ENCODE data around the gene CNTFR. TPM values are rescaled to one million over a fixed set of nuclear protein-coding genes. Genes with fewer than 3 reads are reported as not detected.
"Not testable (repeated sequence)": the region's sequence is repeated elsewhere in the genome, so short reads cannot be mapped to it uniquely, and the experiment has no call there.

The CNTFR gene
- total RNA-seq, 1 donor from 2014 or later: 2.5 TPM

DNA sequence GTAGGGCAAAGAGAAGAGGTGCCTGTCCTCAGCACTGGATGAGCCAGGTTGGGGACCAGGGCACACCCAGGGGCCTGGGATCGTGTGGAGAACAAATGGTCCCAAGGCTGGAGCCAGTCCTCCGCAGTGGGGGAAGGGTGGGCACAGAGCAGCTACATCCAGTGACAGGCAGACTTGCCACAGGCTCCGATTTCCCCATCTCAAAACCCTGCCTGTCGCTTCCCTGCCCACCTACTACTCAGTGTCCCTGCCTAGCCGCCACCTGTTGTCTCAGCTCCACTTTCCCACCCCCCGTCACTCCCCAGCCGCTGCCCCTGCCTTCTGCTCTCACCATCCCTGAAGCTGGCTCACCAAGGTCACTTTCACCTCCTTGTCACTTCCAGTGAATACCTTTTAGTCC, 52.8 kb downstream of the CNTFR start:
- no peaks in the 10 kb centered on the region for H3K36me3 ChIP-seq
- intact Hi-C loops (cut with DNase I): no loop called here
- no peak for DNase-seq
- no peak overlapping the region for H3K4me3 ChIP-seq
- H3K27me3 ChIP-seq (ENCODE audit: low read depth): peaks cover 4% of the 10 kb centered on the region
- H3K9me3 ChIP-seq: no peaks in the 10 kb centered on the region
- no peak overlapping the region for H3K27ac ChIP-seq
- TF ChIP-seq, protein P1, sequence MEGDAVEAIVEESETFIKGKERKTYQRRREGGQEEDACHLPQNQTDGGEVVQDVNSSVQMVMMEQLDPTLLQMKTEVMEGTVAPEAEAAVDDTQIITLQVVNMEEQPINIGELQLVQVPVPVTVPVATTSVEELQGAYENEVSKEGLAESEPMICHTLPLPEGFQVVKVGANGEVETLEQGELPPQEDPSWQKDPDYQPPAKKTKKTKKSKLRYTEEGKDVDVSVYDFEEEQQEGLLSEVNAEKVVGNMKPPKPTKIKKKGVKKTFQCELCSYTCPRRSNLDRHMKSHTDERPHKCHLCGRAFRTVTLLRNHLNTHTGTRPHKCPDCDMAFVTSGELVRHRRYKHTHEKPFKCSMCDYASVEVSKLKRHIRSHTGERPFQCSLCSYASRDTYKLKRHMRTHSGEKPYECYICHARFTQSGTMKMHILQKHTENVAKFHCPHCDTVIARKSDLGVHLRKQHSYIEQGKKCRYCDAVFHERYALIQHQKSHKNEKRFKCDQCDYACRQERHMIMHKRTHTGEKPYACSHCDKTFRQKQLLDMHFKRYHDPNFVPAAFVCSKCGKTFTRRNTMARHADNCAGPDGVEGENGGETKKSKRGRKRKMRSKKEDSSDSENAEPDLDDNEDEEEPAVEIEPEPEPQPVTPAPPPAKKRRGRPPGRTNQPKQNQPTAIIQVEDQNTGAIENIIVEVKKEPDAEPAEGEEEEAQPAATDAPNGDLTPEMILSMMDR (IDR thresholded peaks at IDR 0.05): no peak
- no peaks in the 10 kb centered on the region for H3K4me1 ChIP-seq
- no peak for ATAC-seq

- H3K4me3 ChIP-seq; H3K9me3 ChIP-seq; ATAC-seq; H3K36me3 ChIP-seq; DNase-seq; H3K27ac ChIP-seq; H3K4me1 ChIP-seq; intact Hi-C loops (cut with DNase I); H3K27me3 ChIP-seq (ENCODE audit: low read depth): not testable (repeated sequence)
These were observed 57.5 kb downstream of the CNTFR start for GRCh38 chr9:34532041-34532440.

GRCh38 chr9:34526026-34526425, 63.5 kb downstream of the CNTFR start:
- no peak overlapping the region for H3K4me3 ChIP-seq
- ATAC-seq (no peak), DNase-seq (no peak)
- no peaks in the 10 kb centered on the region for H3K9me3 ChIP-seq
- no peaks in the 10 kb centered on the region for H3K36me3 ChIP-seq
- TF ChIP-seq, protein P1 (IDR thresholded peaks at IDR 0.05): no peak
- no peak overlapping the region for H3K27ac ChIP-seq
- peaks cover 9% of the 10 kb centered on the region for H3K4me1 ChIP-seq
- H3K27me3 ChIP-seq (ENCODE audit: low read depth): no peaks in the 10 kb centered on the region
- intact Hi-C loops (cut with DNase I): no loop called here

DNA sequence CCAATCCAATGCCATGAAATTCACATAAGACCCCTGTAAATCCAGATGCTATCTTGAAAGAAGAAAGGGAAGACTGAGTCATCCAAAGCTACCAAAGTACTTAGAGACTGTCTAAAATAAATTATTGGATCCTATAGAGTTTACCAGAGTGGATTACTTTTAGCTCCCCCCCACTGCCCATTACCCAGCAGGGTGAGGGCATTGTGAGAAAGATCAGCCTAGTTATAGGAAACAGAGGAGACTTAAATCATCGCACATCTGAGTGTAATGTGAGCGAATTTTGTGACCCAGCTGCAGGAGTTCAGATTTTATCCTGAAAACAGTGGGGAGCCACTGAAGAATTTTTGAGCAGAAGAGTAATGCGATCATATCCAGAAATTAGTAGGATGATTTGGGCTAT, 65.2 kb downstream of the CNTFR start:
- Histone ChIP-seq H3K9me3 (no peaks in the 10 kb centered on the region), H3K4me1 (peaks cover 9% of the 10 kb centered on the region), H3K4me3 (no peak overlapping the region), H3K27ac (no peak overlapping the region), H3K36me3 (no peaks in the 10 kb centered on the region), H3K27me3 (ENCODE audit: low read depth) (no peaks in the 10 kb centered on the region)
- intact Hi-C loops (cut with DNase I): no loop called here
- DNase-seq (no peak), ATAC-seq (no peak)
- TF ChIP-seq, protein P1 (IDR thresholded peaks at IDR 0.05): no peak

- peaks cover 9% of the 10 kb centered on the region for H3K4me1 ChIP-seq
- peak; percentile 99 for ATAC-seq
- intact Hi-C loops (cut with DNase I): no loop called here
These were observed 66.3 kb downstream of the CNTFR start, which contains the start of gene ENHO for GRCh38 chr9:34522971-34523797. ENHO (minus strand) TSS chr9:34522990; CDS start chr9:34521695, 1,295 bp downstream.

More at GRCh38 chr9:34522971-34523797, 66.3 kb downstream of the CNTFR start, which contains the start of gene ENHO:
- peak; percentile 88 for DNase-seq
- TF ChIP-seq, protein P1 (IDR thresholded peaks at IDR 0.05): no peak
- H3K27me3 ChIP-seq (ENCODE audit: low read depth): no peaks in the 10 kb centered on the region
- no peak within 1 kb of the TSS for H3K27ac ChIP-seq
- peak within 1 kb of the TSS; percentile 47 for H3K4me3 ChIP-seq
- no peaks in the 10 kb centered on the region for H3K9me3 ChIP-seq
- H3K36me3 ChIP-seq: no peaks in the 10 kb centered on the region
